ENCODE measurements around the gene RIMS1.

The RIMS1 gene

GRCh38 chr6:71886184-71887005 lies at the start of gene RIMS1:
Gene RIMS1, plus strand, starts transcription at chr6:71886550. Its CDS starts 474 bp downstream, at chr6:71887024.
- DNase-seq = peak; percentile 19

- no peak for DNase-seq
Measured at GRCh38 chr6:71851214-71851613, 35.1 kb upstream of the RIMS1 start.

- no peak for DNase-seq
Measured at GRCh38 chr6:71852948-71853347, 33.4 kb upstream of the RIMS1 start.

- DNase-seq = no peak
Measured at GRCh38 chr6:71855406-71855805, 30.9 kb upstream of the RIMS1 start.

- no peak for DNase-seq
Measured at GRCh38 chr6:71879016-71879415, 7.3 kb upstream of the RIMS1 start.

- no peak for DNase-seq
Measured at GRCh38 chr6:71887006-71887743, 825 bp downstream of the RIMS1 start.

- no peak for DNase-seq
Measured at GRCh38 chr6:71887744-71888230, 1.4 kb downstream of the RIMS1 start.

- DNase-seq = no peak
Measured at GRCh38 chr6:71888756-71889340, 2.5 kb downstream of the RIMS1 start.

- DNase-seq = no peak
Measured at GRCh38 chr6:71889366-71889765, 3.0 kb downstream of the RIMS1 start.

- DNase-seq = no peak
Measured at GRCh38 chr6:71892641-71893040, 6.3 kb downstream of the RIMS1 start.

GRCh38 chr6:71900642-71901041 lies 14.3 kb downstream of the RIMS1 start:
- DNase-seq = no peak

GRCh38 chr6:71902261-71902660 lies 15.9 kb downstream of the RIMS1 start:
- DNase-seq = no peak

- DNase-seq = no peak
Measured at GRCh38 chr6:71906813-71907212, 20.5 kb downstream of the RIMS1 start.

GRCh38 chr6:71908162-71908765 lies 21.9 kb downstream of the RIMS1 start:
- no peak for DNase-seq

GRCh38 chr6:71913444-71914234 lies 27.3 kb downstream of the RIMS1 start:
- no peak for DNase-seq

- no peak for DNase-seq
Measured at GRCh38 chr6:71929047-71929446, 42.7 kb downstream of the RIMS1 start.

GRCh38 chr6:71933881-71934280 lies 47.5 kb downstream of the RIMS1 start:
- no peak for DNase-seq

GRCh38 chr6:71965404-71965803 lies 79.1 kb downstream of the RIMS1 start:
- DNase-seq = no peak

GRCh38 chr6:71967436-71967835 lies 81.1 kb downstream of the RIMS1 start:
- DNase-seq = no peak

GRCh38 chr6:71977884-71978283 lies 91.5 kb downstream of the RIMS1 start:
- DNase-seq = no peak

- no peak for DNase-seq
Measured at GRCh38 chr6:71979911-71980310, 93.6 kb downstream of the RIMS1 start.

- DNase-seq = no peak
Measured at GRCh38 chr6:71982389-71982788, 96.0 kb downstream of the RIMS1 start.
